Measurements from ENCODE around the gene DBF4B. TPM values are rescaled to one million over a fixed set of nuclear protein-coding genes. Genes with fewer than 3 reads are reported as not detected.

Gene DBF4B
- total RNA-seq, 2 donors from 2014 or later, result 31.1 to 44.9 TPM

GRCh38 chr17:44687756-44688155 lies 20.7 kb upstream of the DBF4B start:
- H3K27ac ChIP-seq (ENCODE audit: low read depth, low read length), result no peak overlapping the region
- no peak overlapping the region for H3K9ac ChIP-seq (ENCODE audit: extremely low read depth, low read length, poor library complexity, severe bottlenecking)
- no peak overlapping the region for H3K4me3 ChIP-seq (ENCODE audit: low read length)
- Mint-ChIP-seq H3K9me3 (no peaks in the 10 kb centered on the region), H3K27me3 (ENCODE audit: insufficient read depth) (peaks cover 4% of the 10 kb centered on the region), H3K36me3 (ENCODE audit: low read depth) (peaks cover 25% of the 10 kb centered on the region), H3K4me1 (peaks cover 14% of the 10 kb centered on the region), H3K4me3 (no peak overlapping the region), H3K27ac (no peak overlapping the region)
- H3K4me1 ChIP-seq (ENCODE audit: control insufficient read depth, insufficient read depth, low read length), result no peaks in the 10 kb centered on the region
- peaks cover 20% of the 10 kb centered on the region for H3K36me3 ChIP-seq (ENCODE audit: control insufficient read depth, insufficient read depth, low read length)
- TF ChIP-seq, protein P1, sequence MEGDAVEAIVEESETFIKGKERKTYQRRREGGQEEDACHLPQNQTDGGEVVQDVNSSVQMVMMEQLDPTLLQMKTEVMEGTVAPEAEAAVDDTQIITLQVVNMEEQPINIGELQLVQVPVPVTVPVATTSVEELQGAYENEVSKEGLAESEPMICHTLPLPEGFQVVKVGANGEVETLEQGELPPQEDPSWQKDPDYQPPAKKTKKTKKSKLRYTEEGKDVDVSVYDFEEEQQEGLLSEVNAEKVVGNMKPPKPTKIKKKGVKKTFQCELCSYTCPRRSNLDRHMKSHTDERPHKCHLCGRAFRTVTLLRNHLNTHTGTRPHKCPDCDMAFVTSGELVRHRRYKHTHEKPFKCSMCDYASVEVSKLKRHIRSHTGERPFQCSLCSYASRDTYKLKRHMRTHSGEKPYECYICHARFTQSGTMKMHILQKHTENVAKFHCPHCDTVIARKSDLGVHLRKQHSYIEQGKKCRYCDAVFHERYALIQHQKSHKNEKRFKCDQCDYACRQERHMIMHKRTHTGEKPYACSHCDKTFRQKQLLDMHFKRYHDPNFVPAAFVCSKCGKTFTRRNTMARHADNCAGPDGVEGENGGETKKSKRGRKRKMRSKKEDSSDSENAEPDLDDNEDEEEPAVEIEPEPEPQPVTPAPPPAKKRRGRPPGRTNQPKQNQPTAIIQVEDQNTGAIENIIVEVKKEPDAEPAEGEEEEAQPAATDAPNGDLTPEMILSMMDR (conservative IDR thresholded peaks at IDR 0.05), result no peak
- H3K9me3 ChIP-seq (ENCODE audit: control insufficient read depth, low read length), result no peaks in the 10 kb centered on the region
- DNase-seq, result no peak
- no peaks in the 10 kb centered on the region for H3K27me3 ChIP-seq (ENCODE audit: control insufficient read depth, insufficient read depth, low read length, poor library complexity, severe bottlenecking)
- 100% methylated on average over 1 of the region's 1 CpG; no CpG with 5 or more reads in 1 of the 2 experiments for WGBS, 2 experiments (ENCODE audit: insufficient coverage in 1 of 2, insufficient read length in 1 of 2)

DNA sequence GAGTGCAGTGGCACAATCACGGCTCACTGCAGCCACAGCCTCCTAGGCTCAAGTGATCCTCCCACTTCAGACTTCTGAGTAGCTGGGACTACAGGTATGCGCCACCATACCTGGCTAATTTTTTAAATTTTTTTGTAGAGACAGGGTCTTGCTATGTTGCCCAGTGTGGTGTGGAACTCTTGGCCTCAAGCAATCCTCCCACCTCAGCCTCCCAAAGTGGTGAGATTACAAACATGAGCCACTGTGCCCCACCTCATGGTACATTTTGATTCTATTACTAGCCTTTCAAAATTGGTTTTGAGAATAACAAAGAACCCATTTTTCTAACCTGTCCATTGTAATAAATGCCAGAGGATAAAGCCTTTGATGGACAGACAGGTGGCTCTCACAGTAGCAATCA lies 20.3 kb upstream of the DBF4B start:
- no peak for DNase-seq
- H3K36me3 Mint-ChIP-seq (ENCODE audit: low read depth), result peaks cover 20% of the 10 kb centered on the region
- Histone ChIP-seq H3K9ac (ENCODE audit: extremely low read depth, low read length, poor library complexity, severe bottlenecking) (no peak overlapping the region), H3K36me3 (ENCODE audit: control insufficient read depth, insufficient read depth, low read length) (peaks cover 15% of the 10 kb centered on the region), H3K4me1 (ENCODE audit: control insufficient read depth, insufficient read depth, low read length) (no peaks in the 10 kb centered on the region), H3K27ac (ENCODE audit: low read depth, low read length) (no peak overlapping the region), H3K27me3 (ENCODE audit: control insufficient read depth, insufficient read depth, low read length, poor library complexity, severe bottlenecking) (no peaks in the 10 kb centered on the region), H3K4me3 (ENCODE audit: low read length) (peak overlapping the region; percentile 98), H3K9me3 (ENCODE audit: control insufficient read depth, low read length) (no peaks in the 10 kb centered on the region)
- H3K9me3 Mint-ChIP-seq, result no peaks in the 10 kb centered on the region
- H3K4me3 Mint-ChIP-seq, result peak overlapping the region; percentile 96
- no peak overlapping the region for H3K27ac Mint-ChIP-seq
- TF ChIP-seq, protein P1 (conservative IDR thresholded peaks at IDR 0.05), result no peak
- H3K27me3 Mint-ChIP-seq (ENCODE audit: insufficient read depth), result peaks cover 4% of the 10 kb centered on the region
- 94% methylated on average over 2 of the region's 2 CpGs for WGBS, 2 experiments (ENCODE audit: insufficient coverage in 1 of 2, insufficient read length in 1 of 2)
- H3K4me1 Mint-ChIP-seq, result peaks cover 14% of the 10 kb centered on the region

- TF ChIP-seq, protein P1 (conservative IDR thresholded peaks at IDR 0.05), result no peak
- Histone ChIP-seq H3K27me3 (ENCODE audit: control insufficient read depth, insufficient read depth, low read length, poor library complexity, severe bottlenecking) (no peaks in the 10 kb centered on the region), H3K4me3 (ENCODE audit: low read length) (peak overlapping the region; percentile 98), H3K4me1 (ENCODE audit: control insufficient read depth, insufficient read depth, low read length) (no peaks in the 10 kb centered on the region), H3K9me3 (ENCODE audit: control insufficient read depth, low read length) (no peaks in the 10 kb centered on the region), H3K36me3 (ENCODE audit: control insufficient read depth, insufficient read depth, low read length) (peaks cover 9% of the 10 kb centered on the region), H3K9ac (ENCODE audit: extremely low read depth, low read length, poor library complexity, severe bottlenecking) (peak overlapping the region; percentile 88), H3K27ac (ENCODE audit: low read depth, low read length) (no peak overlapping the region)
- DNase-seq, result no peak
- 6 to 10% methylated on average over 8 to 13 of the region's 13 CpGs for WGBS, 2 experiments (ENCODE audit: insufficient coverage in 1 of 2, insufficient read length in 1 of 2)
- H3K27ac Mint-ChIP-seq, result peak overlapping the region; percentile 99
- peaks cover 14% of the 10 kb centered on the region for H3K36me3 Mint-ChIP-seq (ENCODE audit: low read depth)
- H3K4me1 Mint-ChIP-seq, result peaks cover 14% of the 10 kb centered on the region
- peak overlapping the region; percentile 96 for H3K4me3 Mint-ChIP-seq
- no peaks in the 10 kb centered on the region for H3K9me3 Mint-ChIP-seq
- peaks cover 4% of the 10 kb centered on the region for H3K27me3 Mint-ChIP-seq (ENCODE audit: insufficient read depth)
These were observed 19.6 kb upstream of the DBF4B start for GRCh38 chr17:44688675-44689476.

Data from endodermal cell (in vitro differentiated cells).